ENCODE results near the gene MACO1. TPM values are rescaled to one million over a fixed set of nuclear protein-coding genes. Genes with fewer than 3 reads are reported as not detected.

Gene MACO1
- polyA plus RNA-seq, 1 donor (not counting 4 experiments of a cell fraction or from before 2014, with no cell fraction given): 8.1 TPM

GRCh38 chr1:25536124-25536523 lies 105.4 kb downstream of the MACO1 start:
- peaks cover 8% of the 10 kb centered on the region for H3K27me3 ChIP-seq (ENCODE audit: control insufficient read depth, extremely low read depth, insufficient read depth, low read length)
- no peaks in the 10 kb centered on the region for H3K4me1 ChIP-seq (ENCODE audit: control insufficient read depth, extremely low read depth, insufficient read depth, low read length)
- H3K4me2 ChIP-seq (ENCODE audit: control insufficient read depth, extremely low read depth, insufficient read depth, low read depth, low read length): no peak overlapping the region
- H3K9me1 ChIP-seq (ENCODE audit: control insufficient read depth, extremely low read depth, insufficient read depth, low read length): no peaks in the 10 kb centered on the region
- H4K20me1 ChIP-seq (ENCODE audit: control insufficient read depth, extremely low read depth, insufficient read depth, low read length): no peaks in the 10 kb centered on the region
- no peaks in the 10 kb centered on the region for H3K9me3 ChIP-seq (ENCODE audit: control insufficient read depth, low read depth, low read length)
- no peak for FAIRE-seq
- TF ChIP-seq CTCF (optimal IDR thresholded peaks at IDR 0.05 in 1 of 3, IDR thresholded peaks at IDR 0.05 in 1 of 3, conservative IDR thresholded peaks at IDR 0.05 in 1 of 3; ENCODE audit: extremely low read depth in 1 of 3, insufficient read depth in 2 of 3, low read length in 3 of 3): no peak
- no peak for TF ChIP-seq EZH2 (IDR thresholded peaks at IDR 0.05; ENCODE audit: low read length)
- no peaks in the 10 kb centered on the region for H3K36me3 ChIP-seq (ENCODE audit: control insufficient read depth in 2 of 2, extremely low read depth in 1 of 2, insufficient read depth in 2 of 2, low read length in 2 of 2)
- DNase-seq (ENCODE audit: low read depth, low spot score): no peak
- no peaks in the 10 kb centered on the region for H3K79me2 ChIP-seq (ENCODE audit: control insufficient read depth, insufficient read depth, low read length)
- no peak overlapping the region for H2AFZ ChIP-seq (ENCODE audit: control insufficient read depth, low read length)
- H3K4me3 ChIP-seq (ENCODE audit: control insufficient read depth in 2 of 3, extremely low read depth in 1 of 3, insufficient read depth in 2 of 3, low read depth in 1 of 3, low read length in 3 of 3): no peak overlapping the region
- dilution Hi-C loops (cut with MboI; ENCODE audit: extremely low pct_ligation_motif_present, low sequenced_read_pairs): no loop called here
- H3K27ac ChIP-seq (ENCODE audit: control insufficient read depth, insufficient read depth, low read length): no peak overlapping the region
- no peak overlapping the region for H3K9ac ChIP-seq (ENCODE audit: control insufficient read depth, extremely low read depth, insufficient read depth, low read length)

- FAIRE-seq (no peak), DNase-seq (ENCODE audit: low read depth, low spot score) (no peak)
- dilution Hi-C loops (cut with MboI; ENCODE audit: extremely low pct_ligation_motif_present, low sequenced_read_pairs): no loop called here
- H3K4me3 ChIP-seq (ENCODE audit: control insufficient read depth in 2 of 3, extremely low read depth in 1 of 3, insufficient read depth in 2 of 3, low read depth in 1 of 3, low read length in 3 of 3): no peak overlapping the region
- no peak overlapping the region for H3K4me2 ChIP-seq (ENCODE audit: control insufficient read depth, extremely low read depth, insufficient read depth, low read depth, low read length)
- no peaks in the 10 kb centered on the region for H3K4me1 ChIP-seq (ENCODE audit: control insufficient read depth, extremely low read depth, insufficient read depth, low read length)
- TF ChIP-seq CTCF (optimal IDR thresholded peaks at IDR 0.05 in 1 of 3, IDR thresholded peaks at IDR 0.05 in 1 of 3, conservative IDR thresholded peaks at IDR 0.05 in 1 of 3; ENCODE audit: extremely low read depth in 1 of 3, insufficient read depth in 2 of 3, low read length in 3 of 3) (no peak), EZH2 (IDR thresholded peaks at IDR 0.05; ENCODE audit: low read length) (no peak)
- H2AFZ ChIP-seq (ENCODE audit: control insufficient read depth, low read length): no peak overlapping the region
- no peak overlapping the region for H3K9ac ChIP-seq (ENCODE audit: control insufficient read depth, extremely low read depth, insufficient read depth, low read length)
- H4K20me1 ChIP-seq (ENCODE audit: control insufficient read depth, extremely low read depth, insufficient read depth, low read length): no peaks in the 10 kb centered on the region
- H3K27me3 ChIP-seq (ENCODE audit: control insufficient read depth, extremely low read depth, insufficient read depth, low read length): peaks cover 5% of the 10 kb centered on the region
- H3K9me3 ChIP-seq (ENCODE audit: control insufficient read depth, low read depth, low read length): no peaks in the 10 kb centered on the region
- no peaks in the 10 kb centered on the region for H3K79me2 ChIP-seq (ENCODE audit: control insufficient read depth, insufficient read depth, low read length)
- H3K9me1 ChIP-seq (ENCODE audit: control insufficient read depth, extremely low read depth, insufficient read depth, low read length): no peaks in the 10 kb centered on the region
- no peaks in the 10 kb centered on the region for H3K36me3 ChIP-seq (ENCODE audit: control insufficient read depth in 2 of 2, extremely low read depth in 1 of 2, insufficient read depth in 2 of 2, low read length in 2 of 2)
- H3K27ac ChIP-seq (ENCODE audit: control insufficient read depth, insufficient read depth, low read length): no peak overlapping the region
Observed at GRCh38 chr1:25537153-25537831, 106.6 kb downstream of the MACO1 start.
